HG03565 (cell line): ENCODE data around the gene KRT83.
A peak's percentile ranks its signal among the peaks of the same experiment; 100 is the strongest.
"Not testable (repeated sequence)": the region's sequence is repeated elsewhere in the genome, so short reads cannot be mapped to it uniquely, and the experiment has no call there.

Experiments used
- ATAC-seq: cut with Tn5 transposase; IDR thresholded peaks from one replicate; pipeline ENCODE4 v1.9.1; 2021; ENCODE audit warnings: mild to moderate bottlenecking, moderate library complexity; ENCODE audit not compliant: unreplicated experiment

The KRT83 gene

DNA sequence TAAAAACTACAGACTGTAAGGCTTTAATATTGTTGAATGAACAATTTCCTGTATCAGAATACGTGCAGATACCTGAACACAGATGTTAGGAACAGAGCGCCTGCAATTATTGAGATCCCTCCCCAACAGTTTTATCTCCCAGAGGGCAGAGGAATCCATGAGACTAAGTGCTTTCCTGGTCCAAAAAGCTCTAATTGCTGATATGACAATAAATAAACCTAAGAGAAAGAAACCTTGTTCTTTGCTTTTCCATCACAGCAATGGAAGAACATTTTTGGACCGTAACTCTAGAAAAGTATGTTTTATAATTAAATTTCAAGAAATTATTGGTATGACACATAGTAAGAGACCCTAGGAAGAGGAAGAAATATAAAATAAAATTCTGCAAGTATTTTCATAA is 13.0 kb upstream of the KRT83 start:
- ATAC-seq: no peak

DNA sequence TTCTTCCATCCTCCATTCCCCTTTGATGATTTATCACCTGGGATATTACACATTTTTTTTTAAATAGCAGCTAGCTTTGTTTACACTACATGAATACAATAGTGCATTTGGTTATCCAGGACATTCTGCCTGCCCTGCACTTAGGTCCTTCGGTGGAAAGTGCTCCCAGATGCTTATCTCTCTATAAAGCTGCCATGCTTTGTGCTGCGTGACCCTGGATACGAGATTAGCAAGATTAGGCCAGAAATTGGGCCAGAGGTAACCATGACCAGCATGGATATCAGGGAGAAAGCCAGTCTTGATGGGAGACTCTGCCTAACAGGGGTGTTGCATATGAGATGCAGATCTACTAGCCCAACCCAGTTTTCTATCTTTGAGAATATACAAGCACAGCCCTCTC is 12.1 kb upstream of the KRT83 start:
- ATAC-seq: no peak

- no peak for ATAC-seq
Measured at GRCh38 chr12:52332381-52332780, 11.2 kb upstream of the KRT83 start.

DNA sequence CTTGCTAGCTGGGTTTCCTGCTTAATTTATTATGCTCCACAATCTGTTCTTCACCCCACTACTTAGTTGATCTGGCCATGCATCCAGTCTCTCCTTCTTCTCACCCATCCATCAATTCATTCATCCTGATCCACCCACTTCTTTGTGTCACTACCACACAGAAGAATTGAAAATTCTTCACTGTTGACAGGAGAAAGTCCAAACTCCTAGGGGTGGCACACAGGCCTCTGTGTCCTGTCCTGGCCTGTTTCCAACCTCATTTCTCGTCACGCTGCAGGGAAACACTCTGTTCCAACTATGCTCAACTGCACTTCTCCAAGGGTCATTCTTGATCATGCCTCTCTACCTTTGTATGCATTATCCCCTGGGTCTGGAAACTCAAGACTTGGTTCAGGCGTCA is 10.6 kb upstream of the KRT83 start:
- ATAC-seq: no peak

DNA sequence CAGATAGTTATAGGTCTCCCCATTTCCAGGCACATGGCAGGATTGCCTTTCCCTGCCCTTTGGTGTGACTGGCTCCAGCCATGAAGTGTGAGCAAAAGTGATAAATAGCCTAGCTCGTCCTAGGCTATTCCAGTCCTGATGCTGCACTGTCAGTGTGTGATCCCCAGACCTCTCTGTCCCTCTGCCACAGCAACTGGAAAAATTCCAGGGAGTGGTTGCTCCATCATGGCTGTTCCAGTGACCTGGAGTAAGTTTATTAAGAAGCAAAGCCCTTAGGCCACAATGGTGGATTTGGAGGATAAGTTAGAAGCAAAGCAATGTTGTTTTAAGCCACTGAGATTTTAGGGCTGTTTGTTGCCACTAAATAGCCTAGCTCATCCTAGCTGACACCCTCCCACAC is 9.8 kb upstream of the KRT83 start:
- ATAC-seq: no peak

- ATAC-seq: no peak
Measured at GRCh38 chr12:52327830-52328500, 6.8 kb upstream of the KRT83 start.

DNA sequence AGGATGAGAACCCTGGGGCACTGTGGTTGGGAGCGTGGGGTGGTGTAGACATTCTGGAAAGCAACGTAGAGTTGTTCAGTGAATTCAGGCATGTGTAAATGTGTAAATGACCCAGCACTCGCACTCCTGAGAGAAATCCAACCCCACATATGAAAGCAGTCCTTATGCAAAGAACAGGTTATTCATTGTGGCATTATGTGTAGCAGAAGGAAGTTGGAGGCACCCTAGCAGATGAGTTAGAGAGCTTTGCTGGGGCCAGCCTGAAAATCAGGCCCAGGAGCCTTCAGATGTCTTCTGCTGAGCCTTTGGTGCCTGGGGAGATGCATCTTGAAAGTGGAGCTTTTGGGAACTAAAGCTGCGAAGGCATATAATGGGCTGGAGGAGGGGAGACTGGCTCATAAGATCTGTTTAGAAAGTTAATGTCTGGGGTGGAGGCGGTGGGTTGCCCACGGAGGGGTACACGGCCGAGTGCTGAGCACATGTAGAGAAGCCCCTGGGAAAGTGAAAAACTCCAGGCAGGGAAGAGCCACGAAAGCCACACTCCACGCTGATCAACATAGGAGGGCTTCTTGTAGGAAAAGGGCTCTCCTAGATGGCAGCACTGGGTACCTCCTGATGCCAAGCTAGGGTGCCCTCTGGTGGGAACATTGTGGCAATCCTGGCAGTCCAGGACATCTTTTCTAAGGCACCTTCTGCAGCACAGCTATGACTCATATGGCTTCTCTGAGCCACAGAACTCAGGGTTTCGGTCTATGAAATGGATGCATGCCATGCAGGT is 6.0 kb upstream of the KRT83 start:
- ATAC-seq: peak; percentile 81

DNA sequence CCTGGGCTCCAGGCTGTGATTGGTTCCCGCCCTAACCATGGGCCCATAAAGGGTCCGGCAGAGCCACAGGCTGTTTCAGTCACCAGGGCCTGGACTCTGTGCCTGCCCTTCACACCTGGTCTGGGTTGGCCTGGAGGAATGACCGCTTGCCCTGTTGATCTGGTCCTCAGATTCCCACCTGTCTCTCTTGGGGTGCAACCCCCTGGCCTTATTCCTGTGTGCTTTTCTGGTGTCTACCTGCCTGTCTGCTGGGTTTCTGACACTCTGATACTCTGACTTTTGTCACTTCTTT is 2.9 kb upstream of the KRT83 start:
- ATAC-seq: no peak

DNA sequence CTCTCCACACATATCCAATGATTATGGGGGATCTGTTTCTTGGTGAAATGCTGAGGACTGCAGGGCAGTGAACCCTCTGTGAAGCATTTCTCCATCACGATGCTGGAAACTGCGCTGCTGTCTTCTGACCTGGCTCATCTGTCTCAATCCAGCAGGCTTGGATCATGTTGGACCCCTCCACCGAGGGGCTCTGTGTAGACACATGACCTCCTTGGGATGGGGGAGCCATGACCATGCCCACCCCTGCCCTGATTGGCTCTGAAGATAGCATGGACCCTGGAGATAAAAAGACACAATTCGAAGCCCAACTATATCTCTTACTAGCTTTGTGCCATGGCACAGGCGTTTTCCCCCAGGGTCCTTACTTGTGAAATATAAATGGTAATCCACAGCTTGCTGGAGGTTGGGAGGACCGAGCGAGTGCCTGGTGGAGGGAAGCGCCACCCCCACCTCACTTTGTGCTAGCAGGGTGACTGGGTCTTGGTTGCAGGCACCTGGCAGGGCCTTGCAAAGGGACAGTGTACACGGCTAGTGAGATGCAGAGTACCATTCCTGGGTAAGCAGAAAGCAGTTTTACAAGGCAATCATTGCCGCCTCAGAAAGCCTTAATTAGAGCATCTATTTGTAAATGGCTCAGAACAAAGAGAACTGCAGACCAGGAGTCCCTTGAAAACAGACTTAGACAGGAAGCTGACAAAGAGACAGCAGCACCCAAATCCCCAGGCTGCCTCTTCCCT is 2.4 kb upstream of the KRT83 start:
- ATAC-seq: no peak

DNA sequence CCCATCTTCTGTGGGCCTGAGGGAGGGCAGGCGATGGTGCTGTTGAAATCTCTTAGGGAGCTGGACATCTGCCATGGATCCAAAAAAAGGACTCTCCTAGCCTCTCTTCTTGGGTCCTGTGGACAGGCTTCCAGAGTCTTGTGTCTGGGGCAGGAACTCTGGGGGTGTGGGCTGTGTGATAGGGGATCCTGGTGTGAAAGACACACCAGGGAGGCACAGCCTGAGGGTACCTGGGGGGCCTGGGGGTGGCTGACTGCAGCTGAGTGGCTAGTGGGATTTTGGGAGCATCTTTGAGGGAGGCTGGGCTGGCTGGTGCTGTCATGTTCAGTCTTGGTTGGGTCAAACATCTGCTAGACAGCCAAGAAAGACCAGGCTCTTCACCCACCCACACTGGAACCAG is 1.8 kb upstream of the KRT83 start:
- no peak for ATAC-seq

DNA sequence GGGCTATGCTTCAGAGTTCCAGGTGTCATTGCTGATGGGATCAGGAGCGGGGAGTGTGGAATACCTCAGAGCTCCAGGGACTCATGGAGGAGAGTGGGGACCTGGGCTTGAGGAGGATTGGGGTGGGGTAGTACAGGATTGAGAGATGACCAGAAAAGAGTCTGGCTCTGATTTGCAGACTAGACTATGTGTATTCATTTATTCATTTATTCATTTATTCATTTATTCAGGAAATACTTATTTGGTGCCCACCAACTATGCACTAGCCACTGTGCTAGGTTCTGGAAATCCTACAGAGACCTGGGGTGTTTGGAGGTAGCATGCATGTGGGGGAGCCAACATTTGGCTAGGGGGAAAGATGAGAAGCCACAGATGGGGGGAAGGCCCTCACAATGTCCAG is 871 bp upstream of the KRT83 start:
- no peak for ATAC-seq

DNA sequence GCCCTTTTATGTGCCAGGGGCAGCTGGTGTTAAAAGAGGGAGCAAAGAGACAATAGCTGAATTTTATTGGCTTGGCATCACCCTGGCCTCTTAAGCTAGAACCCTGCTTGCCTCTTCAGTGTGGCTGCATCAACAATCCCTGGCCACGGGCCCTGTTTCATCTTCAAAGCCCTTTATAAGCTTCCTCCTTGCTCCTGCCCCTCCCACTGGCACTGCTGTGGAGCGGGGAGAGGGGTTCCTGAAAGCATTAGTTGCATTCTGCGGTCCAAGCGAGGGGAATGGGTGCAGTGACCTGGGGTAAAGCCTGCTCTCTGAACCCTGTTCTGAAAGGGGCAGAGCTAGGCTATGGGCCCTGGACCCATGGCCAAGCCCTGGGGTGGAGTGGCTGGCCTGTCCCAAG is 220 bp upstream of the KRT83 start:
- no peak for ATAC-seq

- no peak for ATAC-seq
Measured at GRCh38 chr12:52319097-52319496, 2.1 kb downstream of the KRT83 start.

- ATAC-seq: no peak
Measured at GRCh38 chr12:52318241-52318990, 2.8 kb downstream of the KRT83 start.

GRCh38 chr12:52317468-52318052 is 3.6 kb downstream of the KRT83 start:
- no peak for ATAC-seq

- no peak for ATAC-seq
Measured at GRCh38 chr12:52316701-52317100, 4.5 kb downstream of the KRT83 start.

DNA sequence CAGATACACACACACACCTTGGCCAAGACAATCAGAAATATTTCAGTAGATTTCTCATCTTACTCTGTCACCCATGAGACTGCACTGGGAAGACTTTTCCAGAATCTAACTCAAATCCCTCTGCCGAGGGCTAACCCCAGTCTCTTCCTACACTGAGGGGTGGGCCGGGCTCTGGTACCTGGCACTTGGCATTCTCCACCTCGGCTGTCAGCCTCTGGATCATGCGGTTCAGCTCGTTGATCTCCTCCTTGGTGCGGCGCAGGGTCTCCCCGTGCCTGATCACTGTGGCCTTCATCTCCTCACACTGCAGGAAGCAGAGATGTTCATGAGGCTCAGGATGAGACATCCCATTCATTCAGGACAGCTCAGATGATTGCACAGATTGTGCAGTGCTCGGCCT is 4.9 kb downstream of the KRT83 start:
- no peak for ATAC-seq

- ATAC-seq: not testable (repeated sequence)
Measured at GRCh38 chr12:52315721-52316120, 5.5 kb downstream of the KRT83 start.

- ATAC-seq: no peak
Measured at GRCh38 chr12:52314511-52314910, 6.7 kb downstream of the KRT83 start.

- no peak for ATAC-seq
Measured at GRCh38 chr12:52313926-52314325, 7.3 kb downstream of the KRT83 start.

GRCh38 chr12:52313461-52313860 is 7.7 kb downstream of the KRT83 start:
- ATAC-seq: no peak
